Stimulated activated CD4-positive, alpha-beta T cell treated with anti-CD3 and anti-CD28 coated beads, Interleukin-12 subunit alpha, Interleukin-12 subunit beta, amount 100 ng/mL, for 24 hours (primary cell): Measurements from ENCODE around the gene OTOA.
"Not testable (repeated sequence)": the region's sequence is repeated elsewhere in the genome, so short reads cannot be mapped to it uniquely, and the experiment has no call there.

Experiments used
- DNase-seq, 2 experiments: peaks; one replicate each; pipeline ENCODE4 v3.0.0-alpha.2; 2020; ENCODE audit warnings: low read depth in 2 of 2

Gene OTOA

DNA sequence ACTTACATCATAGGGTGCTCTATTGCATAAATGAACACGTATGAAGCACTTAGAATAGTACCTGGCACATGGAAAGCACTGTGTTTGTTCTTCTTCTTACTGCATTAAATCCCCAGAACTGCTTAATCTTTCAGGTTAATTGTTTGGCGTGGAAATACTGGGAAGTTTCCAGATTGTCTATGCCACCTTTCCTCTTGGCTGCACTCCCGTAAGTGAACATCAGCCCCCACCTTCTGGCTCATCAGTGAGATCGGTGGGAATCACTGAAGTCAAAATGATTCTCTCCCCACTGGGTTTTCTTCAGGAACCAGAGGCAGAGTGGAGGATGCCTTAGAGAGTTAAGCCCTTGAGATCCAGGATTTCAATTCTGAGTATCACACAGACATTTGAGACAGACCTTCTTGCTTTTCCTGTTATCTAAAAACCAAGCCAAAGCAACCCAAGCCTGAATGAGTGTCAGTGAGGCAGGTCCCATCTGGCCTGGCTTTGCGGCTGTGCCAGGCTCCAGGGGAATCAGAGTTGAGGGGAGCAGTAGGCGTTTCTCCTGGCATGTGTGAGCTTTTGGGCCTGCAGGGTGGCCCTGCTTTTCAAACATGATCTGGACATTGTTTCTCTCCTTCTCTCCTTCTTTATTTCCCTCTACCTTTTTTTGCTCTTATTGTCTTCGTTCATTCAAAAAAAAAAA lies 59.1 kb downstream of the OTOA start:
- no peak for DNase-seq

DNA sequence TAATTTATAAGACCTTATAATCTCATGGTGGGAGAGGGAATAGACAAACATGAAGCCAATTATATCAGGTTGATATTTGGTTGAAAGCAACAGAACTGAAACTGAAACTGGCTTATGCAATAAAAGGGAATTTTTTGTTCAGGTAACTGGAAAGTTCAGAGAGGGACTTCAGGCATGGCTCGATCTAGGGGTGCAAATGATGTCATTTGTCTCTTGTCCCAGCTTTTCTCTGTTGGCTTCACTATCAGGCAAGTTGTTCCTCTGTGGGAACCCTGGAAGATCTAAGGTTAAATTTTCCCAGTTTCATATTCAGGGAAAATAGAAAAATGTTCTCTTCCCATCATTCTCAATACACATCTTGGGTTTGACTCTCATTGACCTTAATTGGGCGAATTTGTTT lies 59.8 kb downstream of the OTOA start:
- no peak for DNase-seq

DNA sequence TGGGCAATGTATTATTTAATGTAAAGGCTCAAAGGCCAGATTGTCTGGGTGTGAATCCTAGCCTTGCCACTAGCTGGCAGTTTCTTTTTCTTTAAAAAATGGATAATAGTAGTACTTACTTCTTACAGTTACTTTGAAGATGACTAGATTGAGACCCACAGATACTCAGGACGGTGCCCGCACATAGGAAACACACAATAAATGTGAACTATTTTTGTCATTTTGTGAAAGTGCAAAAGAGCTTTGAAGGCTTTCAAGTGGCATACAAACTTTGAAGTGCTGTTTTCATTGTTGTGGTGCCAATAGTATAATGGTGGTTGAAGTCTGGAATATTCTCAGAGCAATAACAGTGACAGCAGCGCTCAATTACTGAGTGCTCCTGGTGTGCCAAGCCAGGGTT lies 63.6 kb downstream of the OTOA start:
- DNase-seq, result no peak

DNA sequence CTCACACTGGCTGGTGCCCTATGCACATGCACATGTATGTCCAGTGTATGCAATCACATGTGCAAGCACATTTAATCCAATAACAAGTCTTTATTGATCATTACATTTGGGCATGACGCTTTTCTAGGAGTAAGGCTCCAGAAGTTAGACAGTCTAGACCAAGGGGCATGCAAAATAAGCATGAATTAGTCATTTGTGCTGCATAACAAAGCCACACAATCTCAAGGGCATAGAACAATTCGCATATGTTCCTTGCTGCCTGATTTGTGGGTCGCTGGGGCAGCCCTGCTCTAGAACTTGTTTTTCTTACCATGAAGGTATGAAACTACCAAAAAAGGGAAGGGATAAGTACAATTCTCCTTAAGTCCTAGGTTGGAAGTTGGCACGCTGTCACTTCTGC lies 67.5 kb downstream of the OTOA start:
- not testable (repeated sequence) for DNase-seq

DNA sequence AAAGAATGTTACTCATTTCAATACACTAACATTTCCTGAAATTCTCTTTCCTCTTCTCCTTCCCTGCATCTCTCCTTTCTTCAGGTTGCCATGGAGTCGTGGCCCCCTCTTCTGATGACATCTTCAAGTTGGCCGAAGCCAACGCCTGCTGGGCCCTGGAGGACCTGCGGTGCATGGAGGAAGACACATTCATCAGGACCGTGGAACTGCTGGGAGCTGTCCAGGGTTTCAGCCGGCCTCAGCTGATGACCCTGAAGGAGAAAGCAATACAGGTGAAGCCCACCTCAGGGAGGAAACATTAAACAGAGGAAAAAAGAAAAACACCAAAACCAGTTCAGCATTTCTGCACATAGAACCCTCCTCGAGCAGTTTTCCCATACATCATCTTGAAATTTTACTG lies 76.9 kb downstream of the OTOA start:
- DNase-seq, result not testable (repeated sequence)

DNA sequence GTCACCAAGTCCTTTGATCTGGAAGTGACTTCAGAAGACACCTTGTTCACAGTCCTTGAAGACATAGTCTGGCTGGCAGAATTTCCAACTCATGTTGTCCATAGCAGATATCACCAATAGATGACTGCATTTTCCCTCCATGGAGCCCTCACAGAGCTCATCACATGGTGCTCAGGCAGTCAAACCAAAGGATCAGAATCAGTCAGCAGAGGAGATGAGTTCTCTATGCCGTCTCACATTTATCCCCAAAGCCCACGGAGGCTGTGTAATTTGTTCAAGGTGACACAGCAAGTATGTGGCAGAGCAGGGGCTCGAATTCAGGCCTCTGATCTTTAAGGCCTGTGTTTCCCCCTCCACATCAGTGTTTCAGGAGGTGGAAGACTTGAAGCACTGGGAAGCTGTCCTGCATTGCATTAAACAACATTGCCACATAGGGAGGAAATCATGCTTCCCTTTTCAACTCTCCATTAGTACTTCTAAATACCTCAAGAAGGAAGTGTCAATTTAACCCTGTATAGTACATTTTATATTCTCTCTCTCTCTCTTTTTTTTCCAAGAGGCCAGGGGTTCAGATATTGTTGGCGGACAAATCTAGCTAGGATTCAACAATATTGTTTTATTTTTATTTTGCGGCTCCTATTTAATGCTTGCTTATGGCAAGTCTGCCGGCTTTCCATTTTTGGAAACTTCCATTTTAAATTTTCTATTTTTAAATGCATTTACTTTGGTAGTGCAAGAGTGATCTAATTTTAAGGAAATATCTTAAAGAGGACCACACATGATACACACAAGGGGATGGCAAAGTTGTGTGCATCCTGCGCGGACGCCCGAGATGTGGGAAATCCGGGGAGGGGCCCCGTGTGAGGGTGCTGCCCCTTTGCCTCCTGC lies 92.7 kb downstream of the OTOA start:
- not testable (repeated sequence) for DNase-seq

DNA sequence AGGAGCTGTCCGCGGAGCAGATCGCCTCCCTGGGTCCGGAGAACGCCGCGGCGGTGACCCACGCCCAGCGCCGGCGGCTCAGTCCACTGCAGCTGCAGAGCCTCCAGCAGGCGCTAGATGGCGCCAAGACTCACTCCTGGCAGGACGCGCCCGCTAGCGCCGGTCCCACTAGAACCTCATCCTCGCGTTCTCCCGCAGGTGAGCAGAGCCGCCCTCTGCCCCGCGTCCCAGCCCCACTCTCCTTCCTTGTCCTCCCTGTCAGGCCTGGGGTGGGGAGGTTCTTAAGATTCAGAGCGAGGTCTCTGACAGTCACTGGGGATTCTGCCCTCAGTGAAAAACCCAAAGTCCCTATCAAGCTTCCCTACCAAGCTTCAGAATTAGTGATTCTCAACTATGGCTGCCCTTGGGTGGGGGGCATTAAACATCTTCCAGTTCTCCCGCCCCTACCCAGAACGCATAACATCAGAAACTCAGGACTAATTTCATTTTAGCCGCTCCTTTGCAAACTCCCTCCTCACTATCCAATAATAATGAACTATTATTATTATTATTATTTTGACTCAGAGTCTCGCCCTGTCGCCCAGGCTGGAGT lies 93.4 kb downstream of the OTOA start:
- DNase-seq, result not testable (repeated sequence)

DNA sequence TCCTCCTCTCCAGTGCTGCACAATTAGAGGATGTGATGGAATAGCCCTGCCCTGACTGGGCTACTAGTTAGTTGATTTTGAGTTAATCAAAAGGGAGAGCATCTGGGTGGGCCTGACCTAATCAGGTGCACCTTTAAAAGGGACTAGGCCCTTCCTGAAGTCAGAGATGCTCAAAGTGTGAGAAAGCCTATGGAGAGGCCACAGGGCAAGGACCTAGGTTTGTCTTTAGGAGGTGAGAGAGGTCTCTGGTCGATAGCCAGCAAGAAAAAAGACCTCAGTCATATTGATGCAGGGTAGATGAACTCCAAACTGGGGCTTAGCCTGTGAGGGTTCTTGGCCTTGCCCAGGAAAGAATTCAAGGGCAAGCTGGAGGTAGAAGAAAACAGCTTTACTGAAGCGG lies 104.5 kb downstream of the OTOA start:
- not testable (repeated sequence) for DNase-seq

DNA sequence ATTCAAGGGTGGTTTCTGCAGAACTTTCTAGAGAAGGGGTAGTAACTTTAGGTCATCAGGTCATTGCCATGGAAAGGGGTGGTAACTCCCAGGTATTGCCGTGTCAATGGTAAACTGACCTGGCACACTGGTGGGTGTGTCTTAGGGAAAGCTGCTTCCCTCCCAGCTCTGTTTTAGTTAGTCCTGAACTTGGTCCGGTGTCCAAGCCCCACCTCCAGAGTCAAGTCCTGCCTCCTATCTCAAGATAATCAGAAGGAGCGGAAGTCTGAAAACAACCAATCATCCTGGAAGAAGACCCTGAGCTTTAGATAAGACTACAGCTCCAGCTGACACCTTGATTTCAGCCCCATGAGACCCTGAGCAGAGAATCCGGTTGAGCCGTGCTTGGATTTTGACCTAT lies 105.0 kb downstream of the OTOA start:
- not testable (repeated sequence) for DNase-seq

DNA sequence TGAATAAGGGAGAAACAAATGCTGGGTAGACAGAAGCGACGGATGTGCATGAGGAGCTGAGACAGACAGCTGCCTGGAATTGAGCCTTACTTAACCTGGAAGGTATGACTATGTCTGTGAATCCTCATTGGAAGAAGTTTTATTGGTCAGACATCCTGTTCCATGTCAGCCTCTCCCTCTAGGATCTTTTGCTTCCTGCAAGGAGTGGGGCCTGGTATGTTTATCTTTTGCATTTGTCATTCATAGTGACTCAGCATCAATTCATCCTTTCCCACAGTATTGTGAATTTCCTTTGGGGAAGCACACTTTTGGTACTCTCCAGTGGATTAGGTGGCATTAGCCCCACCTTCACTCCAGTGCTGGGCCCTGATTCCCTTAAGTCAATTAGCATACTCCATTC lies 105.5 kb downstream of the OTOA start:
- DNase-seq, result not testable (repeated sequence)

DNA sequence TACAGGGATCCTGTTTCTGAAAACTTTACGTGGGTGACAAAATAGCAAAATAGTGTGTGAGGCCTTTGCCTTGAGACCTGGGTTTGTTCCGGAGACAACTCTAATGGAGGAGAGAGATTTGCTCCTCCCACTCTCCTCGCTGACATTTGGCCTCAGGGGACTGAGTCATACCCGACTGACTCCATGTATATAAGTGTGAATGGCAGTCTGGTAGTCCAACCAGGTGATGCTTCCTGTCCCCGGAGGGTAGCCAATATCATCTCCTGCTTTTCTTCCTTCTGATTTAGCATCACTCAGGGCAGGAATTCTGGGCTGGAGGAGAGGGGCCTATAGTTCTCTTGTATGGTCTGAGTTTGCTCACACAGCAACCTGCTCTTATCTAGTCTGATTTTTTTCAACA lies 106.8 kb downstream of the OTOA start:
- DNase-seq, result not testable (repeated sequence)

DNA sequence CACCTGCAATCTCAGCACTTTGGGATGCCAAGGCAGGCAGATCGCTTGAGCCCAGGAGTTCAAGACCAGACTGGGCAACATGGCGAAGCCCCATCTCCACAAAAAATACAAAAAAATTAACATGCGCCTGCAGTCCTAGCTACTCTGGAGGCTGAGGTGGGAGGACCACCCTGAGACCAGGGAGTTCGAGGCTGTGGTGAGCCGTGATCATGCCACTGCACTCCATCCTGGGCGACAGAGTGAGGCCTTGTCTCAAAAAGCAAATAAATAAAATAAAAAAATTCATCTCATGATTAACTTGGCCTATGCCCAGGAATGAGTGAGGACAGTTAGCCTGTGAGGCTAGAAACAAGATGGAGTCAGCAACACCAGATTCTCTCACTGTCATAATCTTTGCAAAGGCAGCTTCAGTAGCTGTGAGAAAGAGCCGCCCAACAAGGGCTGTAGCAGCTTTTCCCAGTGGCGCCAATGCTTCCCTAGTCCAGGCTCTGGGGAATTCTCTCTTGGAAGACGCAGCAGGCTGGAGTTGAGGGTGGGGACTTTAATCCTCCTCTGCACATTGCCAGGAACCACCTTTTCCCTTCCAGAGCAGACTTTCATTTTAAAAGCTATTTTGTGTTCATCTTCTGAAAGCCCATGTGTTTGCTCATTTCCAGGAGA lies 108.9 kb downstream of the OTOA start:
- DNase-seq, result not testable (repeated sequence)

DNA sequence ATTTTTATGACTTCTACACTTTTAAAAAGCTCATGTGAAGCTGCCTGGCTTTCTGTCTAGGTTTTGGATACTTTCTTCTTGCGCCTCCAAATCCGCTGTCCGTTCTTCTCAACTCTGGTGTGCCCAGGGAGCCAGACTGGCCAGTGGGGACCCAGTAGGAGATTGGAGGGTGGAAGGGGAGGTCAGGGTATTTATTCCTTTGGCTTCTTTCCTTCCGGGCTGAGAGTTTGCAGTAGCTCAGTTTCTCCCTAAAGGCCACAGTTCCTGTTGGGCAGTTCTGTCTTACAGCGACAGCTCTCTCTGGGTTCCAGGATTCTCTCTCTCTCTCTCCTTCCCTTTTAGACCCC lies 109.4 kb downstream of the OTOA start:
- not testable (repeated sequence) for DNase-seq

DNA sequence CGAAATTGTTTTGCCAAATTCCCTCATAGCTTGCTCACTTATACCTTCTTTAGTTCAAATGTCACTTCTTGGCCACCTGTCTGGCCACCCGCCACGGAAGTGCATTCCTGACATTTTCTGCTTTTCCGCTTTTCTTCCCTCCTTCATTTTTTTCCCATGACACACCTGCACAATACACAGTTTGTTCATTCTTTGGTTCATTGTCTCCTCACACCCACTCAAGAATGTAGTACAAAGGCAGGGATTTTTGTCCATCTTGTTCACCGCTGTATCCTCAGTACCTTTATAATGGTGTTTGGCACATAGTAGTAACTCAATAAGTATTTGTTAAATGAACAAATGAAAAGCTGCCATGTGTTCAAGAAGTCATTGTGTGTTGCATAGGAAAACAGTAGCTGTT lies 116.8 kb downstream of the OTOA start:
- DNase-seq, result not testable (repeated sequence)

DNA sequence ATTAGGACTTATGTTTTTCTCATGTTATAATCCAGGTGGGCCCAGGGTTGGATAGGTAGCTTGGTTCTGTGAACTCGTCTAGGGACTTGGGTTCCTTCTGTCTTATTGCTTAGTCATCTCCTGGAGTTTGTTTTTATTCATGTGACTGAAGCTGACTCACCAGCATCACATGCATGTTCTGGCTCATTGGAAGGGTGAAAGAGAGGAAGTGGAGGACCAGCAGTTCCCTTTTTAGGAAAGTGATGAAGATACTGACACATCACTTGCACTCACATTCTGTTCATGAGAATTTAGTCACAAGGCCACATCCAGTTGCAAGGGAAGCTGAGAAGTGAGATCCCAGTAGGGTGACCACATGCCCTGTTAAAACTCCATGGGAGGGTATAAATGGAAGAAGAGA lies 126.7 kb downstream of the OTOA start:
- not testable (repeated sequence) for DNase-seq

DNA sequence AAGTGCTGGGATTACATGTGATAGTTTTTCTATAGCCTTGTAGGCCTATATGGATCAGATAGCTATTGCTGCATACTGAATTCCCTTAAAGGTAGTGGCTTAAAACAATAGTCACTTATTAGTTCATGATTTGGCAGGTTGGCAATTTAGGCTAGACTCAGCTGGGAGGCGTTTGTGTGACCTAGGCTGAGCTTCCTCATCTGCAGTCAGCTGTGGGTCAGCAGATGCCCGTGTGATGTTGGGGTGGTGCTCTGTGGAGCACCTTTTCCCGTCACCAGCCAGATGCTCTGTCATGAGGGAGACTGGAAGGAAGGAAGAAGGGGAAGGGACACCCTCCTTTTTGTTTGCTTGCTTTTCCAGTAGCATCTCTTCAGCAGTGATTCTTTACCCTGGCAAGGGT lies 129.5 kb downstream of the OTOA start:
- not testable (repeated sequence) for DNase-seq

DNA sequence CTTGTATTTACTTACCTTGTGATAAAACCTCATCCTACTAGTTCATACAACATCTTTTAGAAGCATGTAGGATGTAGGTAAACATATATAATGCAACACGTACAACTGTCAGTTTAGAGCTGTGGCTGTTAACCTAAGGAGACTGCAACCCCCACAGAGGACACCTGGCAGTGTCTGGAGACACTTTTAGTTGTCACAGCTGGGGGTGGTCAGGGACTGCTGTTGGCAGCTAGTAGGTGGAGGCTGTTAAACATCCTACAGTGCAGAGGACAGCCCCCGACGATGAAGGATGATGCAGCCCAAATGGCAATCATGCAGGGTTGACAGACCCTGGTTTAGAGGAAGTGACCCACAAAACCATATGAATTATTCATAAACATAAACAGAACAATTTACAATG lies 134.8 kb downstream of the OTOA start:
- DNase-seq, result not testable (repeated sequence)

DNA sequence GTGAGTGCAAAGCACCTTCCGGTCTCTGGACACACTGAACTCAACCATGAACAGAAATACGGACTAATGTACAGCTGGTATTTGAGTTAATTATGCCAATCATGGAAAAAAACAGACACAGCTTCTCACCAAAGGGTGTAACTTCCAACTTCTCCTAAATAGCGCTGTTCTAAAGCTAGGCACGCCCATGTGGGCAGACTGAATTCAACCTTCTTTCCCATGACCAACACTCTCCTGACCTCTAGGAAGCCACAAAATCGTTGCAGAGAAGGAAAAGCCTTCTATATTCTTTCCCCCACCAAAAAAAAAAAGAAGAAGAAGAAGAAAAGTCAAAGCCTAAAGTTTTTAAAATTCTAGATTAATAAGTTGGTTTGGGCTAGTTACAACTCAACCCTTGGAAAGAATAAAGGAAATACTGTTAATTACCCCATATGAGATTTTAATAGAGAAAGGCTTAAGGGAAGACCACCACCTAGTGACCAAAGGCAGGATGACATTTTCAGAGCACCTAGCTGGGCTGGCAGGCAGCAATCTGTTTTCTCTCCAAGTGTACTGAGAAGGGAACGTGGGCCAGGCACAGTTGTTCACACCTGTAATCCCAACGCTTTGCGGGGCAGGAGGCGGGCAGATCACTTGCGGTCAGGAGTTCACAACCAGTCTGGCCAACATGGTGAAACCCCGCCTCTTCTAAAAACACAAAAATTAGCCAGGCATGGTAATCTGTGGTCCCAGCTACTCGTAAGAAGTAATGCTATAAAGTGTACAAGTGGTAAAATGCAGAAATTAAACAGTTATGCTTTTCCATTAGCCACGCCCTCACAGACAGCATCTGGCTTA lies 138.0 kb downstream of the OTOA start:
- not testable (repeated sequence) for DNase-seq

DNA sequence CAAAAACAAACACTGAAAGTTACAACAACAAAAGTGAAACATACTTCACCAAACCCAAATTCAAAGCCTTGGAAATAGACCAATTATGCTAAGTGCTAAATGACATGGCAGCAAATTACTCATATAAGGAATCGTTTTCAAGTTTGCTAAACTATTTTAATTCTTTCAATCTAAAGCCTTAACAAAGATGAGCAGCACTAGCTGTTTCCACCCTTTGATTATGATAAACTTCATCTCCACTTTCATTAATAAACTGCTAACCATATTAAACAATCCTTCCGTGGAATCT lies 138.6 kb downstream of the OTOA start:
- not testable (repeated sequence) for DNase-seq
